GM10248 (cell line): ENCODE data around the gene AEN.

Source experiments
- CTCF ChIA-PET: fragments of 300-600 bp; sonication (Branson Sonifier 250); formaldehyde crosslinking; extraction: SDS; loops from one replicate; lab custom pipeline; 2021; ENCODE audit warnings: antibody characterized with exemption; lab: Yijun Ruan, JAX
- POLR2A ChIA-PET: fragments of 350-650 bp; sonication (Branson Sonifier 250); formaldehyde crosslinking; extraction: SDS; loops from one replicate; lab custom pipeline; 2020; ENCODE audit warnings: antibody characterized with exemption; lab: Yijun Ruan, JAX
- DNase-seq: peaks from one replicate; pipeline ENCODE4 v3.0.0; 2012; ENCODE audit errors: extremely low spot score
- TF ChIP-seq, protein P1 (sequence below): IDR thresholded peaks from 2 replicates; pipeline ENCODE4 v1.5.1; 2012; ENCODE audit warnings: mild to moderate bottlenecking, low read depth; ENCODE audit errors: extremely low read depth, missing control alignments, control extremely low read depth

The AEN gene

DNA sequence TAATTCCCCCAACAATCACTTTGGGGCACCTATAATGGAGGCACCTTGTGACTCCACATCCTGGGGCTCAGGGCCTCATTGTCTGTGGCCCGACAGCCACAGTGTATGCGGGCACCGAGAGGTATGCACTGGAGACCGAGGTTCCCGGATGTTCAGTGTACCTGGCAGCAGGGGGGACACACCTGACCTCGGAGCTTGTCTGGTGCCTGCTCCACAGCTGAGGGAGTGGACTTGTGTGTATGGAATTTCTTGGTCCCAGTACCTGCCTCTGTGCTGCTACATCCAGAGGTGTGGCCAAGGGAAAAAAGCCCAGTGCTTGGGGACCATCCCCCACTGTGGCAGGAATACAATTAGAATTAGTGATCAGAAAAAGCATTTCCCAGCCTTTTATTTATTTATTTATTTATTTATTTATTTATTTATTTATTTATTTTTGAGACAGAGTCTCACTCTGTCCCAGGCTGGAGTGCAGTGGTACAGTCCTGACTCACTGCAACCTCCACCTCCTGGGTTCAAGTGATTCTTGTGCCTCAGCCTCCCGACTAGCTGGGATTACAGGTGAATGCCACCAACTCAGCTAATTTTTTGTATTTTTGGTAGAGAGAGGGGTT is 8.8 kb upstream of the AEN start:
- POLR2A ChIA-PET: no interaction called here
- CTCF ChIA-PET: interaction anchor here (1.0 kb wide), 1 partner anchor 135 kb away, joined by 3 read pairs; no protein-coding TSS in a partner anchor
- DNase-seq: no peak
- TF ChIP-seq, protein P1, sequence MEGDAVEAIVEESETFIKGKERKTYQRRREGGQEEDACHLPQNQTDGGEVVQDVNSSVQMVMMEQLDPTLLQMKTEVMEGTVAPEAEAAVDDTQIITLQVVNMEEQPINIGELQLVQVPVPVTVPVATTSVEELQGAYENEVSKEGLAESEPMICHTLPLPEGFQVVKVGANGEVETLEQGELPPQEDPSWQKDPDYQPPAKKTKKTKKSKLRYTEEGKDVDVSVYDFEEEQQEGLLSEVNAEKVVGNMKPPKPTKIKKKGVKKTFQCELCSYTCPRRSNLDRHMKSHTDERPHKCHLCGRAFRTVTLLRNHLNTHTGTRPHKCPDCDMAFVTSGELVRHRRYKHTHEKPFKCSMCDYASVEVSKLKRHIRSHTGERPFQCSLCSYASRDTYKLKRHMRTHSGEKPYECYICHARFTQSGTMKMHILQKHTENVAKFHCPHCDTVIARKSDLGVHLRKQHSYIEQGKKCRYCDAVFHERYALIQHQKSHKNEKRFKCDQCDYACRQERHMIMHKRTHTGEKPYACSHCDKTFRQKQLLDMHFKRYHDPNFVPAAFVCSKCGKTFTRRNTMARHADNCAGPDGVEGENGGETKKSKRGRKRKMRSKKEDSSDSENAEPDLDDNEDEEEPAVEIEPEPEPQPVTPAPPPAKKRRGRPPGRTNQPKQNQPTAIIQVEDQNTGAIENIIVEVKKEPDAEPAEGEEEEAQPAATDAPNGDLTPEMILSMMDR: no peak

GRCh38 chr15:88613074-88613944 is 7.8 kb upstream of the AEN start:
- ChIA-PET CTCF (interaction anchor here (1.0 kb wide), 1 partner anchor 136 kb away, joined by 3 read pairs; no protein-coding TSS in a partner anchor), POLR2A (no interaction called here)
- TF ChIP-seq, protein P1: no peak
- no peak for DNase-seq

DNA sequence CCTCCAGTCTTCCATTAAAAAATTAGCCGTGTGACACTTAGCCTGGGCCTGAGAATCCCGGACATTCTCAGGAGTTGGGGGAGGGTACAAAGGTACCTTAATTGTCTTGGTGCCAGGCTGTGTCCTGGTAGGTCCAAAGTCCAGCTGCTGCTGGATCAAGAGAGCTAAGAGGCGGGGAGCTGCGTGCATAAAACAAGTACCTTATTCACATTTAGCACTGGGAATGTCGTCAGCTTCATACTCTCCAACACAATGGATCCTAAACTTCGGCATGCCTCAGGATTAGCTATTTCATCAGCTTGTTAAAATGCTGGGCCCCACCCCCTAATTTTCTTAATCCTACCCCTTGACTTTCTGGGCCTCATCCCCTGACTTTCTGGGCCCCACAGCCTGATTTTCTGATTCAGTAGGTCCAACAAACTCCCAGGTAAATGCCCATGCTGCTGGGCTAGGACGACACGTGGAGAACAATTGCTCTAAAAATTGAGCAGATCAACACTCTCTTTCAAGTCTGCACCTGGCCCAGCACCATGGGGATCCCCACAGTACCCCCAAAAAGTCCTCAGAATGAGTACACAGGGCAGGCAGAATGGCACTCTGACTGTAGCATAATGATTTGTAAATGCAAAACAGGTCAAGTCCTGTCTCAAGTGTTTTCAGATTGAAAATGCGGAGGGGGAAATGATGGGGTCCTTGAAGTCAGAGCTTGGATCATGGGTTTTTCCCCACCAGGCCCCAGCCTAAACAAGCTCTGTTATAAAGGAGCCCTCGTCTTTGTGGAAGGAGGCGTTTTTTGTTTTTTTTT is 5.6 kb upstream of the AEN start:
- peak; percentile 57 for DNase-seq
- CTCF ChIA-PET: interaction anchor here (1.5 to 2.1 kb wide), 2 partner anchors 9 to 289 kb away, joined by 5 to 10 read pairs; no protein-coding TSS in a partner anchor
- TF ChIP-seq, protein P1: no peak
- POLR2A ChIA-PET: interaction anchor here (0.7 to 1.6 kb wide), 2 partner anchors 23 to 26 kb away, joined by 4 to 5 read pairs; partner anchors contain the start of gene ISG20

- no peak for DNase-seq
- TF ChIP-seq, protein P1: no peak
- POLR2A ChIA-PET: interaction anchor here (0.7 to 1.6 kb wide), 2 partner anchors 23 to 25 kb away, joined by 4 to 5 read pairs; partner anchors contain the start of gene ISG20
- CTCF ChIA-PET: interaction anchor here (1.5 to 2.1 kb wide), 2 partner anchors 8 to 289 kb away, joined by 5 to 10 read pairs; no protein-coding TSS in a partner anchor
These were observed 4.9 kb upstream of the AEN start for GRCh38 chr15:88616240-88616639.

- ChIA-PET POLR2A (no interaction called here), CTCF (interaction anchor here (1.2 to 2.1 kb wide), 3 partner anchors 9 to 288 kb away, joined by 3 to 5 read pairs (median 4); no protein-coding TSS in a partner anchor)
- TF ChIP-seq, protein P1: no peak
- DNase-seq: no peak
These were observed 4.0 kb upstream of the AEN start for GRCh38 chr15:88617031-88617722.
